KMS-11 (cell line): Measurements from ENCODE around the gene ADGRL1.
"Not testable (repeated sequence)": the region's sequence is repeated elsewhere in the genome, so short reads cannot be mapped to it uniquely, and the experiment has no call there.

Experiments
- H2AFZ ChIP-seq: fragments of 200-600 bp; sonication (generic); 2 replicates; pipeline ENCODE4 v1.6.1; 2016; ENCODE audit warnings: antibody characterized with exemption, mixed run types, low read depth
- H3K27ac ChIP-seq: fragments of 200-600 bp; sonication (generic); 2 replicates; pipeline ENCODE4 v1.6.1; 2016; ENCODE audit warnings: mild to moderate bottlenecking, mixed run types
- H3K27me3 ChIP-seq: fragments of 200-600 bp; sonication (generic); 2 replicates; pipeline ENCODE4 v1.6.1; 2017; ENCODE audit warnings: mild to moderate bottlenecking, low read depth, mixed run types, moderate library complexity; ENCODE audit not compliant: insufficient read depth
- H3K36me3 ChIP-seq: fragments of 200-600 bp; sonication (generic); 2 replicates; pipeline ENCODE4 v1.6.1; 2017; ENCODE audit warnings: mild to moderate bottlenecking, mixed run types; ENCODE audit not compliant: insufficient read depth
- H3K4me1 ChIP-seq: fragments of 200-600 bp; sonication (generic); 2 replicates; pipeline ENCODE4 v1.6.1; 2016; ENCODE audit warnings: mild to moderate bottlenecking, low read depth, mixed run types; ENCODE audit not compliant: poor library complexity, severe bottlenecking
- H3K4me2 ChIP-seq: fragments of 200-600 bp; sonication (generic); 2 replicates; pipeline ENCODE4 v1.7.0; 2016; ENCODE audit warnings: mild to moderate bottlenecking, mixed run types
- H3K4me3 ChIP-seq: fragments of 200-600 bp; sonication (generic); IDR thresholded peaks from 2 replicates; pipeline ENCODE4 v1.6.1; 2017; ENCODE audit warnings: low read depth, low read length, mixed read lengths; ENCODE audit not compliant: insufficient read depth
- H3K79me2 ChIP-seq: fragments of 200-600 bp; sonication (generic); 2 replicates; pipeline ENCODE4 v1.6.1; 2016; ENCODE audit warnings: low read depth, mixed run types; ENCODE audit not compliant: insufficient read depth
- H3K9ac ChIP-seq: fragments of 200-600 bp; sonication (generic); 2 replicates; pipeline ENCODE4 v1.6.1; 2016; ENCODE audit warnings: mild to moderate bottlenecking, mixed run types
- H4K20me1 ChIP-seq: fragments of 200-600 bp; sonication (generic); 2 replicates; pipeline ENCODE4 v1.6.1; 2016; ENCODE audit warnings: mild to moderate bottlenecking, mixed run types; ENCODE audit not compliant: insufficient read depth
- TF ChIP-seq, protein P1 (sequence below): fragments of 200-600 bp; sonication (generic); conservative IDR thresholded peaks from 2 replicates; pipeline ENCODE4 v1.6.1; 2017; ENCODE audit warnings: low read depth, mild to moderate bottlenecking, antibody characterized with exemption, low read length, moderate library complexity, mixed read lengths

ADGRL1 gene

DNA sequence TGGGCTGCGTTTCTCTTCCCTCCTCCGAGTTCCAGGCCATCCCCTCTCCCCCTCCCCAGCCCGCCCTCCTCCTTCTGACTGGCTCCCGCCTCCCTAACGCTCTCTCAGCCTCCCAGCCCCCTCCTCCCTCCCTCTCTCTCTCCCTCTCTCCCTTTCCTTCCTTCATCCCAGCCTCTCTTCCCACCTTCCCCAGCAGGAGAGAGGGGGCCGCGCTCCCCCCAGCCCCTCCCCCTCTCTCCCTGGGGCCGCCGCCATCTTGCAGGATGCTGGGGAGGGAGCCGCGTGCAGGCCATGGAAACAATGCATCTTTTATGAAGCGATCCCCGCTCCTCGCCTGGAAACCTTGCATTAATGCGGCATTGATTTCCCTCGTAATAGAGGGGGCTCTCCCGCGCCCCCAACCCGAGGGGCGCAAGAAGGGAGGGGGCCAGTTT, 42.6 kb upstream of the ADGRL1 start:
- H3K9ac ChIP-seq = no peak overlapping the region

DNA sequence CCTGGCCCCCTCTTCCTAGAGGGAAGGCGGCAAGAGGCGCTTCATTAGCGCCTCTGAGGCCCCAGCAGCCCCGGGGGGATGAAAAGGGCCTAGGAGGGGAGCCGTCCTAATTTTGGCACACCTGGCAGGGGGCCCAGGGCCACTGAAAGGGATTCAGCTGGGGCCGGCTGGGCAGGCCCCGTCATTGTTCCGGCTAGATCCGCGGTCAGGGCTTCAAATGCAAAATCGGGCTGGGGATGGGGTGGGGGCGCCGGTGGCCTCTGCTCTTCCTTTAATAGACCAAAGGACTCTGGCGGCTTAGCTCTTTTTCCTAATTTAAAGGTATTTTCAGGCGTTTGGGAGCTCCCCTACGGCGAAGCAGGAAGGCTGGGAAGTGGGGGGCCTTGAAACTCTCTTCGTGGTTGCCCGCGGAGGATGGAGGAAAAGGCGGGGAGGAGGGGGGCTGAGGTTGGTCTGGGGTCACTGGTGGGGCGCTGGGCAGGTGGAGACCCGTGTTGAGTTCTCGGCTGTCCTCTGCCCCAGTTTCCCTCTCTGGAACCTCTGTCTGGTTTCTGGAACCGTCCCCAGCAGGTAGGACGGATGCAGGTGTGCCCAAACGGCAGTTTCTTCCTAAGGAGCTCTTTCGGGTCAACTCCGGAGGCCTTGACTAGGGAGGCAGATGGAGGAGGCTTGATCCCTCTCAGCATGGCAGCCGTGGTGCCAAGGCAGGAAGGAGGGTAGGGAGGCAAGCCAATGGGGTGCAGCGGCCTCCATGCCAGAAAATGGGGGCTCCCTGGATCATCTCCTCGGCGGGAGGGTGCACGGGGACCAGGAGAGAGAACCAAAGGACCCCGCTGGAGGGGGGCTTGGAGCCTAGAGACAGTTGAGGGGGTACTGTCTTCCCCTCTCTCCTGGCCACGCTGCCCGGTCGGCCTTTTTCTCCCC, 41.8 kb upstream of the ADGRL1 start:
- not testable (repeated sequence) for H3K9ac ChIP-seq, H3K27ac ChIP-seq, H3K79me2 ChIP-seq, H3K4me2 ChIP-seq, H3K4me3 ChIP-seq, H3K36me3 ChIP-seq, H4K20me1 ChIP-seq, H3K4me1 ChIP-seq, H2AFZ ChIP-seq
- H3K27me3 ChIP-seq = peaks cover 12% of the 10 kb centered on the region; the same call in 1 of the 2 replicates

More for the DNA sequence above, 42.6 kb upstream of the ADGRL1 start:
- no peak overlapping the region for H3K4me3 ChIP-seq
- H3K36me3 ChIP-seq = no peaks in the 10 kb centered on the region
- H2AFZ ChIP-seq = peak overlapping the region; percentile 49; the same call in 1 of the 2 replicates
- TF ChIP-seq, protein P1, sequence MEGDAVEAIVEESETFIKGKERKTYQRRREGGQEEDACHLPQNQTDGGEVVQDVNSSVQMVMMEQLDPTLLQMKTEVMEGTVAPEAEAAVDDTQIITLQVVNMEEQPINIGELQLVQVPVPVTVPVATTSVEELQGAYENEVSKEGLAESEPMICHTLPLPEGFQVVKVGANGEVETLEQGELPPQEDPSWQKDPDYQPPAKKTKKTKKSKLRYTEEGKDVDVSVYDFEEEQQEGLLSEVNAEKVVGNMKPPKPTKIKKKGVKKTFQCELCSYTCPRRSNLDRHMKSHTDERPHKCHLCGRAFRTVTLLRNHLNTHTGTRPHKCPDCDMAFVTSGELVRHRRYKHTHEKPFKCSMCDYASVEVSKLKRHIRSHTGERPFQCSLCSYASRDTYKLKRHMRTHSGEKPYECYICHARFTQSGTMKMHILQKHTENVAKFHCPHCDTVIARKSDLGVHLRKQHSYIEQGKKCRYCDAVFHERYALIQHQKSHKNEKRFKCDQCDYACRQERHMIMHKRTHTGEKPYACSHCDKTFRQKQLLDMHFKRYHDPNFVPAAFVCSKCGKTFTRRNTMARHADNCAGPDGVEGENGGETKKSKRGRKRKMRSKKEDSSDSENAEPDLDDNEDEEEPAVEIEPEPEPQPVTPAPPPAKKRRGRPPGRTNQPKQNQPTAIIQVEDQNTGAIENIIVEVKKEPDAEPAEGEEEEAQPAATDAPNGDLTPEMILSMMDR = no peak
- no peaks in the 10 kb centered on the region for H4K20me1 ChIP-seq
- H3K4me1 ChIP-seq = no peaks in the 10 kb centered on the region
- no peak overlapping the region for H3K27ac ChIP-seq
- peaks cover 9% of the 10 kb centered on the region; the same call in 1 of the 2 replicates for H3K27me3 ChIP-seq
- H3K79me2 ChIP-seq = no peaks in the 10 kb centered on the region
- no peak overlapping the region for H3K4me2 ChIP-seq

DNA sequence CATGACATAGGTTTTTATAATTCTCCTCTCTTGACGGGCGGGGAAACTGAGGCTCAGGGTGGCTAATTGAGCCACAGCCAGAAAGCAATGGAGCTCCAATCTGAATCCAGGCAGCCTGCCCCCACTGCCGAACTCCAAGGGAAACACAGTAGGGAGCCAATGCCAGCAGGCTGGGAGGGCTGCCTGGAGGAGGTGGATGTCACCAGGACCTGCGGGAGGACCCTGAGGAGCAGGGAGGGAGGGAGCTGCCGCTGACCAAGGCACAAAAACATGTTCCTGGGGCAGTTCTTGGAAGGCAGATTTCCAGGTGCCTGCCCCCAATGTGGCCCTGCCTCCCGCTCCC, 41.2 kb upstream of the ADGRL1 start:
- not testable (repeated sequence) for H4K20me1 ChIP-seq, H3K9ac ChIP-seq, H3K4me1 ChIP-seq, H3K79me2 ChIP-seq, H3K4me3 ChIP-seq, H3K36me3 ChIP-seq, H3K27ac ChIP-seq, H3K4me2 ChIP-seq, H2AFZ ChIP-seq
- peaks cover 12% of the 10 kb centered on the region; the same call in 1 of the 2 replicates for H3K27me3 ChIP-seq

DNA sequence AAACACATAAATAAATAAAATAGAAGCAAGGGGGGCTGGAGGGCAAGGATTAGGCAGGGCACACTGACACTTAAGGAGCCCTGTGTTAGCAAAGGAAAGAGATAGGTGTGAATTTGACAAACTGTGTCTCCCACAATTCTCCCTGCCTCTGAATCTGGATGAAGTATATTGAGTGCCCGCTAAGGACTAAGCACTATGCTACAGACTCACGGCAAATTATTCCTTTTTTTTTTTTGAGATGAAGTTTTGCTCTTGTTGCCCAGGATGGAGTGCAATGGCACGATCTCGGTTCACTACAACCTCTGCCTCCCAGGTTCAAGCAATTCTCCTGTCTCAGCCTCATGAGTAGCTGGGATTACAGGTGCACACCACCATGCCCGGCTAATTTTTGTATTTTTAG, 38.4 kb upstream of the ADGRL1 start:
- not testable (repeated sequence) for H3K4me1 ChIP-seq, H3K36me3 ChIP-seq, H4K20me1 ChIP-seq, H2AFZ ChIP-seq, H3K9ac ChIP-seq, H3K79me2 ChIP-seq, H3K27ac ChIP-seq, H3K4me2 ChIP-seq, H3K4me3 ChIP-seq
- peaks cover 14% of the 10 kb centered on the region; the same call in 1 of the 2 replicates for H3K27me3 ChIP-seq

DNA sequence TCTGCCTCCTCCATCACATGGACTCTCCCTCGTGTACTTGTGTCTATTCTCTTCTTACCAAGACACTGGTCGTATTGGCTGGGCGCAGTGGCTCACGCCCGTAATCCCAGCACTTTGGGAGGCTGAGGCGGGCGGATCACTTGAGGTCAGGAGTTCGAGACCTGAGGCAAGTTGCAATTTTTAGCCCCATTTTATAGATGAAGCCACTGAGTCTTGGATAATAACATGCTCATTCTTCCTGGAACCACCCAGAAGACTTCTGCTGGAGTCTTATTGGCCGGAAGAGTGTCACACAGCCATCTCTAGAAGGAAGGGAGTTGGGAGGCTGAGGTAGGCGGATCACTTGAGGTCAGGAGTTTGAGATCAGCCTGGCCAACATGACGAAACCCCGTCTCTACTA, 37.7 kb upstream of the ADGRL1 start:
- H3K79me2 ChIP-seq, H3K4me2 ChIP-seq, H3K27ac ChIP-seq, H3K4me1 ChIP-seq, H3K36me3 ChIP-seq, H2AFZ ChIP-seq, H3K4me3 ChIP-seq, H4K20me1 ChIP-seq, H3K9ac ChIP-seq: not testable (repeated sequence)
- peaks cover 14% of the 10 kb centered on the region; the same call in 1 of the 2 replicates for H3K27me3 ChIP-seq

DNA sequence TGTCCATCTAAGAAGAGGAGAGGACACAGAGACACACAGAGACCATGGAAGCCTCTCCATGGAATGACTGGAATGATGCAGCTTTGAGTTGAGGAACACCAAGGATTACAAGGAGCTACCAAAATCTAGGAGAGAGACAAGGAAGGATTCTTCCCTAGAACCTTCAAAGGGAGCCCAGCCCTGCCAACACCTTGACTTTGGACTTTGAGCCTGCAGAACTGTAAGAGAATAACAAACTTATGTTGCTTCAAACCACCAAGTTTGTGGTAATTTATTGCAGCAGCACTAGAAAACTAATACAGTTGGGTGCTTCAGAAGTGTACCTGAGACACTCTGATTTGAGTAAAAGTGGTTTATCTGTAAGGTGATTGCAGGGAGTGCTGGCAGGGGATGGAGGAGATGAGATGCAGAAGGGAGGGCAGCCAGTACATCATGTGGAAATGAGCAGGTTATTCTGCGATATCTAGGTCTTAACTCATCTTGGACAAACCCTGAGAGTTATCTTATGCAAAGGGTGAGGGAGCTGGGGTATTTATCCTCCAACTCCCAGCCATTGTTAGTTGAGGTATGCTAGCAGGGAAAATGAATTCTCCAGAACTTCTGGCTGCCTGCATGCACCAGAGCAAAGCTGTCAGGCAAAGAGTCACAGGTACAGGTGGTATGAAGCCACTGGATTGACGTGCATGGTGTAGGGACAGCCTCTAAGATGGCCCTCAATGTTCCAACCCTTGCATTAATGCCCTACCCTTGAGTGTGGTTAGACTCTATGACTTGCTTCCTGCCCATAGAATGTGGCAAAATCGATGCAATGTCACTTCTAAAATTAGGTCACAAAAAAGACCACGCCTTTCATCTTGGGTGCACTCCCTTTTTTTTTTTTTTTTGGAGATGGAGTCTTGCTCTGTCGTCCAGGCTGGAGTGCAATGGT, 31.3 kb upstream of the ADGRL1 start:
- no peak overlapping the region for H3K9ac ChIP-seq
- no peak overlapping the region for H3K4me3 ChIP-seq
- no peaks in the 10 kb centered on the region for H3K4me1 ChIP-seq
- H3K27ac ChIP-seq = no peak overlapping the region
- H3K27me3 ChIP-seq = peaks cover 11% of the 10 kb centered on the region; the same call in 1 of the 2 replicates
- H3K79me2 ChIP-seq = no peaks in the 10 kb centered on the region
- H4K20me1 ChIP-seq = no peaks in the 10 kb centered on the region
- H2AFZ ChIP-seq = no peak overlapping the region
- no peak overlapping the region for H3K4me2 ChIP-seq
- TF ChIP-seq, protein P1 = no peak
- H3K36me3 ChIP-seq = no peaks in the 10 kb centered on the region

DNA sequence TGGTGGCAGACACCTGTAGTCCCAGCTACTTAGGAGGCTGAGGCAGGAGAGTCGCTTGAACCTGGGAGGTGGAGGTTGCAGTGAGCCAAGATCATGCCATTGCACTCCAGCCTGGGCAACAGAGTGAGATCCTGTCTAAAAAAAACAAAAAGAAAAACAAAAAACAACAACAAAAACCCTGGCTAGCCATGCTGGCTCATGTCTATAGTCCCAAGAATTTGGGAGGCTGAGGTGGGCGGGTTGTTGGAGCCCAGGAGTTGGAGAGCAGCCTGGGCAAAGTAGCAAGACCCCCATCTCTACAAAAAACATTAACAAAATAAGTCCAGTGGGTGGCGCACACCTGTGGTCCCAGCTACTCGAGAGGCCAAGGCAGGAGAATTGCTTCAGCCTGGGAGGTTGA, 27.0 kb upstream of the ADGRL1 start:
- not testable (repeated sequence) for H4K20me1 ChIP-seq, H2AFZ ChIP-seq, H3K9ac ChIP-seq, H3K36me3 ChIP-seq, H3K27ac ChIP-seq, H3K79me2 ChIP-seq, H3K4me2 ChIP-seq, H3K4me3 ChIP-seq, H3K4me1 ChIP-seq
- H3K27me3 ChIP-seq = peaks cover 12% of the 10 kb centered on the region; the same call in 1 of the 2 replicates

DNA sequence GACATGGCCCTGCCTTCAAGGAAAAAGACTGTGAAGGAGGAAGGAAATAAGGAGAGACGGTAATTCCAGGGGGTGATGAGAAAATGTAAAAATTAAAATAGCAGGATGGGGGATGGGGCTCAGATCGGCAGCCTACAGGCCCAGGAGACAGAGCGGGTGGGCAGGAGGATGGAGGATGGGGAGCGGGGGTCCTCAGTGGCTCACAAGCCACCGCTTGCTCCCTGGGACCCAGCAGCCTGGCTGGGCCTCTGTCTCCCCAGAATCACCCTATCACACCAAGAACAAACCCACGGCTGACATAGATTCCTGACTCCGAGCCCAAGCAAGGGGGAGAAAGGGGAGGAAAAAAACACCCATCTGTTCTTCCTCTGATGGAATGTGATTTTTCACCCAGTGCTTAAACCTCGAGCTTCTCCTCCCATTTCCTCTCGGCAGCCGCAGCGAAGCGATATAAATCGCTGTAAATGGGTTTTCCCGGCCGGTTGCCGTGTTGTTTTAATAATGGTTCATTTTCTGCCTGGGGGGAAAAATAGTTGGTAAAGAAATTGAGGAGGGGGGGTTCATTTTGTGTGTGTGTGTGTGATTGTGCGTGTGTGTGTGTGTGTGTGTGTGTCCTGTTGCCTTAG, 22.6 kb upstream of the ADGRL1 start:
- H3K27me3 ChIP-seq, H2AFZ ChIP-seq, H3K4me2 ChIP-seq, H3K27ac ChIP-seq, H3K79me2 ChIP-seq, H3K9ac ChIP-seq, H3K4me3 ChIP-seq, H3K4me1 ChIP-seq, H4K20me1 ChIP-seq, H3K36me3 ChIP-seq: not testable (repeated sequence)
